D721Med (cell line): Measurements from ENCODE around the gene ARID1B.

Experiments used
- DNase-seq: peaks from one replicate; pipeline ENCODE4 v3.0.0; 2011; ENCODE audit warnings: low spot score; ENCODE audit not compliant: insufficient read length
- FAIRE-seq: peaks from 2 replicates; lab custom pipeline; 2011; peaks lifted over from hg19 to GRCh38; lab: Jason Lieb, UNC
- TF ChIP-seq, protein P1 (sequence below): IDR thresholded peaks from 2 replicates; pipeline ENCODE4 v1.5.1; 2012; ENCODE audit warnings: mild to moderate bottlenecking, control low read depth; ENCODE audit not compliant: insufficient read depth; ENCODE audit errors: missing control alignments

Gene ARID1B

GRCh38 chr6:156950084-156950483, 172.9 kb downstream of the ARID1B start:
- DNase-seq (no peak), FAIRE-seq (no peak)
- TF ChIP-seq, protein P1, sequence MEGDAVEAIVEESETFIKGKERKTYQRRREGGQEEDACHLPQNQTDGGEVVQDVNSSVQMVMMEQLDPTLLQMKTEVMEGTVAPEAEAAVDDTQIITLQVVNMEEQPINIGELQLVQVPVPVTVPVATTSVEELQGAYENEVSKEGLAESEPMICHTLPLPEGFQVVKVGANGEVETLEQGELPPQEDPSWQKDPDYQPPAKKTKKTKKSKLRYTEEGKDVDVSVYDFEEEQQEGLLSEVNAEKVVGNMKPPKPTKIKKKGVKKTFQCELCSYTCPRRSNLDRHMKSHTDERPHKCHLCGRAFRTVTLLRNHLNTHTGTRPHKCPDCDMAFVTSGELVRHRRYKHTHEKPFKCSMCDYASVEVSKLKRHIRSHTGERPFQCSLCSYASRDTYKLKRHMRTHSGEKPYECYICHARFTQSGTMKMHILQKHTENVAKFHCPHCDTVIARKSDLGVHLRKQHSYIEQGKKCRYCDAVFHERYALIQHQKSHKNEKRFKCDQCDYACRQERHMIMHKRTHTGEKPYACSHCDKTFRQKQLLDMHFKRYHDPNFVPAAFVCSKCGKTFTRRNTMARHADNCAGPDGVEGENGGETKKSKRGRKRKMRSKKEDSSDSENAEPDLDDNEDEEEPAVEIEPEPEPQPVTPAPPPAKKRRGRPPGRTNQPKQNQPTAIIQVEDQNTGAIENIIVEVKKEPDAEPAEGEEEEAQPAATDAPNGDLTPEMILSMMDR = no peak

GRCh38 chr6:156950531-156950930, 173.4 kb downstream of the ARID1B start:
- TF ChIP-seq, protein P1 = no peak
- DNase-seq (no peak), FAIRE-seq (no peak)

DNA sequence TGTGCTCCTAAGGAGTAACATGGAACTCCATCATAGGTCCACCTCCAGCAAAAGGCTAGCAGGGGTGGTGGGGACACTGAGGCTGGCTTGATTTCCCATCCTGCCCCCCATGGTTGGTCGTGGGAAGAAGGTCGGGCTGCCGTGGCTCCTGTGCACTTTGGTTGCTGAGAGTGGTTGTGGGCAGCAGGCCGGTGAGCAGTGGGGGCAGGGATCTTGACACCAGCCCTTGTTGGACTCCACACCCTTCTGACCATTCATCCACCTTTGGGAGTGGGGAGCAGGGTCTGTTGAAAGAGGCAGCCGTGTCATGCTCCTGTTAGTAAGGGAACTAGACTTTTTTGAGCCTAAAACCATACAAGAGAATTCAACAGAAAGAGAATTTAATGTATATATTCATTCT, 175.2 kb downstream of the ARID1B start:
- FAIRE-seq (no peak), DNase-seq (no peak)
- TF ChIP-seq, protein P1 = no peak

- DNase-seq = no peak
- FAIRE-seq = no peak
- TF ChIP-seq, protein P1 = no peak
Measured at GRCh38 chr6:156953127-156953478, 175.9 kb downstream of the ARID1B start.

- no peak for DNase-seq
- TF ChIP-seq, protein P1 = no peak
- no peak for FAIRE-seq
Measured at GRCh38 chr6:156953479-156954146, 176.4 kb downstream of the ARID1B start.

- no peak for FAIRE-seq
- TF ChIP-seq, protein P1 = no peak
- no peak for DNase-seq
Measured at GRCh38 chr6:156954191-156954590, 177.0 kb downstream of the ARID1B start.

DNA sequence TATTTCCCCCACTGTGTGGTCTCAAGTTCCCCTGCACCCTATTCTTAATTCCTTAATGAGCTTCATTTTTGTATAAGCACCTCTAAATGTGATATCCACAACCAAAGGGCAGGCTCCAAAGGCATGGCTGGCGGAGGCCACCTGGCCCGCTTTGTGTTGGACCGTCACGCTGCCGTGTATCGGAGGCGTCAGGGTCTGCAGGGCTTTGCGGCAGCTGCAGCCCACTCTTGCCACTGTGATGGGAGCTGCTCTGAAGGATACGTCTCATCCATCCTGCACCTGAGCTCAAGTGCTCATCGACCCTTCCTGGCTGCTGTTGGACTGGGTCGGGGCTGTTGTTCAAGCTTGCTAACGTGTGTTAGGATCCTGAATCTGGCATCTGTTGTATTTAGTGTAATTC, 177.6 kb downstream of the ARID1B start:
- FAIRE-seq (no peak), DNase-seq (no peak)
- TF ChIP-seq, protein P1 = no peak
